NOMO-1 treated with DMSO at 0.1 percent for 48 hours (cell line): ENCODE measurements around the gene OTOA.
"Not testable (repeated sequence)": the region's sequence is repeated elsewhere in the genome, so short reads cannot be mapped to it uniquely, and the experiment has no call there.

ENCODE experiments used
- DNase-seq: peaks from one replicate; lab custom pipeline; 2025; ENCODE audit not compliant: unreplicated experiment; lab: John Stamatoyannopoulos, UW

Gene OTOA

DNA sequence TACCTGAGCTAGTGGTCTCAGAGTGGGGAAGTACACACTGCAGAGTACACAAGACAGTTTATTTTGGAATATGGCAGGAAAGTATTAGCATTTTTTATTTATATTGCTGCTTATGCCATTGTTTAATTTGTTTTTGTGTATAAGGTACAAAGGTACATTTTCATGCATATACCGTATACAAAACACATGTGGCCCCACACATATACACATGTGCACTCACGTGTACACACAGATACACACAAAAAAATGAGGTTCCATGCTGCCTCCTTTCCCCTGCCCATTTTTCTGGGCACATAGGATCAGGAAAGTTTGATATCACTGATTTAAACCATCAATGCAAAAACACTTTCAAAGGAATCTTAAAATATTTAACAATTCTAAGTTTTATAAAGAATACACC, 24.3 kb upstream of the OTOA start:
- no peak for DNase-seq

GRCh38 chr16:21641916-21642315, 21.9 kb upstream of the OTOA start:
- no peak for DNase-seq

GRCh38 chr16:21642861-21643260, 20.9 kb upstream of the OTOA start:
- DNase-seq, result peak; percentile 59

- no peak for DNase-seq
Observed at GRCh38 chr16:21643785-21644184, 20.0 kb upstream of the OTOA start.

DNA sequence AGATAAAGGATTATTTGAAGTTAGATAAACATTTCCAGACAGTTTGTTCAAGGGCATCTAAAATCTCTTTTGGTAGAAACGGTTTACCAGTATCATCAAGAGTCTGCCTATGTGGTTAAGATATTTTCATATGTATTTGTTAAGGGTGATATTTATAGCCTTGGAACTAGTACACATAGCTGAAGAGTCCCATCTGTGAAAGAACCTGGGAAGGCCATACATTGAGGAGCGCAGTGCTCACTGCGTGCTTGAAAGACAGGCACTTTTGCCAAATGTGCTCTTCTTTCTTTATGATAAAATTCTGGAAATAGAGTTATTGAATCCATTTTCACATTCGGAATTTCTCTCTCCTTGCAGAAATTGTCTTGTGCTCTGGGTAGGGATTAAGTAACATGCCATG, 19.1 kb upstream of the OTOA start:
- no peak for DNase-seq

- DNase-seq, result peak; percentile 90
Observed at GRCh38 chr16:21645261-21645721, 18.5 kb upstream of the OTOA start.

GRCh38 chr16:21646091-21646490, 17.7 kb upstream of the OTOA start:
- DNase-seq, result no peak

DNA sequence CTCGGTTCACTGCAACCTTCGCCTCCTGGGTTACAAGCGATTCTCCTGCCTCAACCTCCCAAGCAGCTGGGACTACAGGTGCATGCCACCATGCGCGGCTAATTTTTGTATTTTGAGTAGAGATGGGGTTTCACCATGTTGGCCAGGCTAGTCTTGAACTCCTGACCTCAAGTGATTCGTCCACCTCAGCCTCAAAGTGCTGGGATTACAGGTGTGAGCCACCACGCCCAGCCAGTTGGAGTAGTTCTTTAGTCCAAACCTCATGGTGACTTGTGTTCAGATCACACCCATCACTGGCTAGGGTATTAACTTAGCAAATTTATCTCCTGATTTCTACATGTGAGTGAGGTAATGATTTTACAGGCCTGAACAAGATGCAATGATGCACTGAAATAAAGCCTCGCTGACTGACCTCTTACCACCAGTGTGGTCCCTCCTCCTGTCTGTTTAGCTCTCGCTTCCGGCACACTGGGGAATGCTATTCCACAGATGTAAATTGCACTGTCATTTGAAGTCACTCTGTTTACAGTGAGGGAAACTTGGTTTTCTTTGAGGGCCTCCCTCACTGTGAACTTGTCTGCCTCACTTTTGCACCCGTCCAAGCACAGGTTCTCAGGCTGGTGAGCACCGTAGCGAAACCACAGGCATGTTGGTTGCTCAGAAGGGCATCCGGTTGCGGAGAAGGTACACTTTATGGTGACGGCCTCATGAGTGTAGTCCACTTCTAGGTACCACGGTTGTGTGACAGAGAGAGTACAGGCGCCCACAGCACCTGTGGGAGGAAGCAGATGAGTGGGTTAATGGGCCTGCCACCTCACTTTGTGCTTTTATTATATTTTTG, 16.8 kb upstream of the OTOA start:
- DNase-seq, result no peak

GRCh38 chr16:21647562-21648164, 16.1 kb upstream of the OTOA start:
- no peak for DNase-seq

GRCh38 chr16:21649826-21650406, 13.9 kb upstream of the OTOA start:
- not testable (repeated sequence) for DNase-seq

- peak; percentile 87 for DNase-seq
Observed at GRCh38 chr16:21650521-21650920, 13.2 kb upstream of the OTOA start.

- no peak for DNase-seq
Observed at GRCh38 chr16:21651515-21651914, 12.3 kb upstream of the OTOA start.

DNA sequence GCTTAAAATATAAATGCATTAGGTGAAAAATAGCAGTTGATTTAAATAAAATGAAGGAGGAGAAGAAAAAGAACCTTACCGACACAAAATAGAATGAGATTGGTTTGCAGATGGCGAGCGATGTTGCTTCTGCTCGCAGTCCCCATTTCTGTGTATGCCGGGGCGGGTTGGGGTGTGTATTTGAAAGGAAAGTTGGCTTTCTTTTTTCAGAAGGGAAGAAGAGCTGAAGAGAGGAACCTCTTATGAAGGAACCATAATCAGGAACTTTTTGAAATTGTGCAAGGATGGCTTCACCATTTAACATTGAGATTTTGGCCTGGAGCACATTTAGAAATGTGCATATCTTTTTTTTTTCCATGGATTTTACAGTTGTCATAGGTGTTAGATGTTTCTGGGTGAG, 11.3 kb upstream of the OTOA start, which contains the start of gene IGSF6:
Gene IGSF6 (minus strand): TSS at position 156 of the 400 bp plus-strand sequence. CDS start 10 bp downstream, at position 146.
- DNase-seq, result peak; percentile 64

GRCh38 chr16:21653571-21653970, 10.2 kb upstream of the OTOA start:
- DNase-seq, result no peak

DNA sequence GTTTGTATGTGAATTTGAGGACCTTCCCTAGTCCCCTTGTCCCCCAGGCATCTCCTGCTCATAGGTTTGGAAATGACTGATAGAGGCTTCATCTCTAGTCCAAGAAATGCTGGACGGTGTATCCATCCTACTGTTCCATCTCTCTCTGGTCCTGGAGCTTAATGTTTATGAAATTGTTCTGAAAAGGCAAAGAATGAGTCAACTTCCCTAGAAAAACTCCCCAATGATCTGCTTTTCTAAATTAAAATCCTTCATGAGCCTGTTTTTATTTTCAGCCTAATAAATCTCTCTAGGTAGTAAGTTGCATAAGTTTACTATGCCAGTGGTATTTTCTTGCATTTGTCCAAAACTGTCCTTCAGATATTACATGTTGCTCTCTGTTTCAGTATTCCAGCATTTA, 9.3 kb upstream of the OTOA start:
- DNase-seq, result no peak

DNA sequence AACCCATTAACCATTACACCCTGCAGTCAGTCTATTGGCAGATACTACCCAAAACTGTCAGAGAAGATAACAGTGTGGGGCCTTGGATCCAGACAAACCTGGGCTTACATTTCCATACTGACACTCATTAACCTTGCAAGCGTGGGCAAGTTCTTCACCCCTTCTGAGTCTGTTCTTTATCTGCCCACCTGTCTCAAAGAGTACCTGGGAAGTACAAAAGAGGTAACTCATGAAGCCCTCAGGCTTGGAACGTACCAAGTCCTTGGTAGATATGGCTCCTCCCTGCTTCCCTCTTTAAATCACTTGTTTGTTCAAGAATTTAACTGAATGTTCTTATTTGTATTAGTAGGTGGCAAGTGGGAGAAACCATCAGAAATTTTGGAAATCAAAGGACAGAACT, 8.9 kb upstream of the OTOA start:
- no peak for DNase-seq

DNA sequence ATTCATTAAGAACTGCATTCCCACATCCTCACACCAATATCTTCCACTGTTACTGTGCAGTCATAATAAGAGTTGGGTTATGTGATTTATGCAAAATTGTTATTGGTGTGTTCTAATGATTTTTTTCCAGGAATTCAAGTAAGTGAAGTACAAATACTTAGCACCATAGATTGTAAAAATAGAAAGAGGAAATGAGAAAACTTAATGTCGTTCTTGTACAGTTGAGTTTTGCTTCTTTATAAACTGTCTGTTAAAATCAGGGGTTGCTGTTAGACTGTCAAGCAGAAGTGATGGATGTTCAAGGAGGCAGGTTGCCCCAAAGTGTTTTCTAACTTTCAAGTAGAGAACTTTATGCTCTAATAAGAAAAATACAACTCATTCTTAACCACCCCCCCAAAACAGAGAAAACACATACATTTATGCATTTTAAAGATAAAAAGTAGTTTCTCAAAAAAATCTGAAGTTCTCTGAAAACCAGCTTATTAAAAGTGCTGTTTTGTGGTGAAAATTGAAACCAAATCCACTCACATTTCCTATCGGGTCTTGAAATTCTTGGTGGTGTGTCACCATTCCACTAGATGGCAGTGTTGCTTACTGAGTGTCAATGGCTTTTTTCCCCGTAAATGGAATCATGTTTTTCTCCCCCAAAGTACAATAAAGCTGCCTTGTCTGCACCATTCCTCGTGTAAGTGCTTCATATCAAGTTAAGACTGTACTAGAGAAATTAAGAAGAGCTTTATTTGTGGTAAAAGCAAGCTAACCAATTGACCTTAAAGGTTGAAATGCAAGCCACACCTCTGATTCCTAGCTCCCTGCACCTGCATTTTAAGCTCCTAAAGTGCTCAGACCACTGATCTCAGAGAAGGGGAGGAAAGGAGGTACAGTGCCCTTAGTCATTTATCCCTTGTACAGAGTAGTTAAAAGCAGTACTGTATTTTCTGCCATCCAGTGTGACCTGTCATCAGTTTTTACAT, 6.7 kb upstream of the OTOA start:
- peak; percentile 91 for DNase-seq

DNA sequence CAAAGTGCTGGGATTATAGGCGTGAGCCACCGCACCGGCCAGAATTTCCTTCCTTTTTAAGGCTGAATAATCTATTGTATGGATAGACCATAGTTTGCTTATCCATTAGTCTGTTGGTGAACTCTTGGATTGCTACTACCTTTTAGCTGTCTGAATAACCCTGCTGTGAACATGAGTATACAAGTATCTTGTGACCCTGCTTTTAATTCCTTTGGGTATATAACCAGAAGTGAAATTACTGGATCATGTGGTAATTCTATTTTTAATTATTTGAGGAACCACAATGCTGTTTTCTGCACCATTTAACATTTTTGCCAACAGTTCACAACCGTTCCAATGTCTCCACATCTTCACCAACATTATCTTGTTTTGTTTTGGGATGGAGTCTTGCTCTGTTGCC, 4.6 kb upstream of the OTOA start:
- DNase-seq, result peak; percentile 31

DNA sequence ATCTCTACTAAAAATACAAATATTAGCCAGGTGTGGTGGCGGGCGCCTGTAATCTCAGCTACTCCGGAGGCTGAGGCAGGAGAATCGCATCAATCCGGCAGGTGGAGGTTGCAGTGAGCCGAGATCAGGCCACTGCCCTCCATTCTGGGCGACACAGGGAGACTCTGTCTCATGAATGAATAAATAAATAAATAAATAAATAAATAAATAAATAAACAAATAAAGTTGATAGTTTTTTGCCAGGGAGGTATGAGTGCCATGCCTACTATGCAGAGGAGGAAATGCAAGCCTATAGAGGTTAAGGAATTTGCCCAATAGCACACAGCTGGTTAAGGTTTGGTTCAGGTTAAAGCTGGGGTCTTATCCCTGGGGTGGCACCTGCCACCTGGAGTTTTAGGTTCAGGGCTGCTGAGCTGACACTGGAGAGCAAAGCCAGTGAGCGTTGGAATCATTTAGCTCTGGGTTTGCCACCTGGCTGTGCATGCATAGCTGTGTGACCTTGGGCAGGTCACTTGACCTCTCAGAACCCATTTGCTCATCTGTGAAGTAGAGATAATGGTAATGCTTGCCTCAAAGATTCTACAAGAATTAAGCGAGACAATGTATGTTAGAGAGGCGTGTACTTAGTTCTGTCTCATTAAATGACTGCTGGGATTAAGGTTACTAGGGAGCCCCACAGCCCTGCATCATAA, 1.2 kb downstream of the OTOA start:
- DNase-seq, result no peak

DNA sequence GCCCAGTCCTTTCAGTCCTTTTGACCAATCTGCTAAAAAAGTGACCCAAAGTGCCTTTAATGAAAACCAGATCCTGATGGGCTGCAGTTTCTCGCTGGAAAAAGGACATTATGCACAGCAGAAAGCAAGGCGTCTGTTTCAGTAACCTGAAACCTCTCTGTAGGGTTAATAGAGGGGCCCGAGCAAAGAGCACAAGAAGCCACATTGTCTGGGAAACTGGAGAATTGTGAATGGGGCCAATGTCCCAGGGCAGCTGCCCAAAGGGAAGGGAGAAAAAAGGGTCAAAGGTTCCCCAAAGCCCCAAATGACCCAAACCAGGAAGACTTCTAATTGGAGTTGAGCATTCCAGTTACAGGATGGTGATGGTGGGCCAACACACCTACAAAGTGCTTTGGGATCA, 3.0 kb downstream of the OTOA start:
- no peak for DNase-seq
